ENCODE measurements around the gene TBC1D2B. TPM values are rescaled to one million over a fixed set of nuclear protein-coding genes. Genes with fewer than 3 reads are reported as not detected.

TBC1D2B gene
- total RNA-seq, 1 experiment from 2014 or later: 17.6 TPM

GRCh38 chr15:78083687-78084448 lies 6.4 kb upstream of the TBC1D2B start:
- H2BK120ac ChIP-seq (ENCODE audit: low read depth, low read length, poor library complexity, severe bottlenecking): no peak overlapping the region
- H3T11ph ChIP-seq (ENCODE audit: low read length): no peak overlapping the region
- Mint-ChIP-seq H3K36me3 (ENCODE audit: insufficient read depth in 1 of 3, low read depth in 3 of 3) (no peaks in the 10 kb centered on the region), H3K4me3 (no peak overlapping the region), H3K4me1 (peaks cover 9% of the 10 kb centered on the region in 2 experiments), H3K27me3 (ENCODE audit: low read depth) (peaks cover 5% of the 10 kb centered on the region), H3K27ac (no peak overlapping the region; a peak in 1 of 7 replicates), H3K9me3 (no peaks in the 10 kb centered on the region)
- H3K4ac ChIP-seq (ENCODE audit: low read depth, low read length): no peak overlapping the region
- no peaks in the 10 kb centered on the region for H3K27me3 ChIP-seq (ENCODE audit: insufficient read depth, low read length)
- H2BK20ac ChIP-seq (ENCODE audit: low read depth, low read length, poor library complexity, severe bottlenecking): no peak overlapping the region
- no peak overlapping the region for H3K18ac ChIP-seq (ENCODE audit: insufficient read length, low read depth, low read length)
- no peaks in the 10 kb centered on the region for H3K23me2 ChIP-seq (ENCODE audit: insufficient read length, low read depth, low read length, poor library complexity, severe bottlenecking)
- no peak overlapping the region for H3K14ac ChIP-seq (ENCODE audit: insufficient read depth, low read length)
- no peak overlapping the region for H3K9ac ChIP-seq (ENCODE audit: extremely low read depth, insufficient read length, low read length)
- H2BK5ac ChIP-seq (ENCODE audit: insufficient read length, low read length): no peak overlapping the region
- H4K5ac ChIP-seq (ENCODE audit: insufficient read length, low read depth, low read length): no peak overlapping the region
- no peaks in the 10 kb centered on the region for H3K9me3 ChIP-seq (ENCODE audit: control insufficient read depth, low read depth, low read length)
- no peak overlapping the region for H2AFZ ChIP-seq (ENCODE audit: low read length)
- no peak overlapping the region for H3K23ac ChIP-seq (ENCODE audit: insufficient read length, low read depth, low read length)
- no peak overlapping the region for H3K4me2 ChIP-seq (ENCODE audit: insufficient read depth, insufficient read length, low read length)
- TF ChIP-seq, protein P1, sequence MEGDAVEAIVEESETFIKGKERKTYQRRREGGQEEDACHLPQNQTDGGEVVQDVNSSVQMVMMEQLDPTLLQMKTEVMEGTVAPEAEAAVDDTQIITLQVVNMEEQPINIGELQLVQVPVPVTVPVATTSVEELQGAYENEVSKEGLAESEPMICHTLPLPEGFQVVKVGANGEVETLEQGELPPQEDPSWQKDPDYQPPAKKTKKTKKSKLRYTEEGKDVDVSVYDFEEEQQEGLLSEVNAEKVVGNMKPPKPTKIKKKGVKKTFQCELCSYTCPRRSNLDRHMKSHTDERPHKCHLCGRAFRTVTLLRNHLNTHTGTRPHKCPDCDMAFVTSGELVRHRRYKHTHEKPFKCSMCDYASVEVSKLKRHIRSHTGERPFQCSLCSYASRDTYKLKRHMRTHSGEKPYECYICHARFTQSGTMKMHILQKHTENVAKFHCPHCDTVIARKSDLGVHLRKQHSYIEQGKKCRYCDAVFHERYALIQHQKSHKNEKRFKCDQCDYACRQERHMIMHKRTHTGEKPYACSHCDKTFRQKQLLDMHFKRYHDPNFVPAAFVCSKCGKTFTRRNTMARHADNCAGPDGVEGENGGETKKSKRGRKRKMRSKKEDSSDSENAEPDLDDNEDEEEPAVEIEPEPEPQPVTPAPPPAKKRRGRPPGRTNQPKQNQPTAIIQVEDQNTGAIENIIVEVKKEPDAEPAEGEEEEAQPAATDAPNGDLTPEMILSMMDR (conservative IDR thresholded peaks at IDR 0.05): no peak
- no peaks in the 10 kb centered on the region for H3K79me2 ChIP-seq (ENCODE audit: insufficient read depth, low read length)
- H3K4me1 ChIP-seq (ENCODE audit: insufficient read depth, low read length): no peaks in the 10 kb centered on the region
- no CpG with 5 or more reads among the region's 6 CpGs for WGBS (ENCODE audit: extremely low coverage, insufficient read length, low lambda C conversion rate)
- H3K27ac ChIP-seq (ENCODE audit: insufficient read length, low read depth, low read length): no peak overlapping the region
- no peak overlapping the region for H4K91ac ChIP-seq (ENCODE audit: insufficient read length, low read depth, low read length)
- no peaks in the 10 kb centered on the region for H4K20me1 ChIP-seq (ENCODE audit: control insufficient read depth, insufficient read depth, insufficient read length)
- no peak overlapping the region for H2AK5ac ChIP-seq (ENCODE audit: insufficient read length, low read length)
- no peak overlapping the region for H2BK12ac ChIP-seq (ENCODE audit: insufficient read length, low read depth, low read length)
- H4K8ac ChIP-seq (replicated peaks; ENCODE audit: insufficient read length, low read depth, low read length): no peak overlapping the region
- H2BK15ac ChIP-seq (ENCODE audit: low read depth, low read length): no peak overlapping the region
- H3K56ac ChIP-seq (ENCODE audit: insufficient read length, low read depth, low read length): no peak overlapping the region
- no peaks in the 10 kb centered on the region for H3K79me1 ChIP-seq (ENCODE audit: insufficient read depth, low read depth, low read length, poor library complexity, severe bottlenecking)
- DNase-seq: no peak

Data from H9 (cell line).